CD14-positive monocyte (primary cell): ENCODE results near the gene CEBPB. TPM values are rescaled to one million over a fixed set of nuclear protein-coding genes. Genes with fewer than 3 reads are reported as not detected.
"Not testable (repeated sequence)": the region's sequence is repeated elsewhere in the genome, so short reads cannot be mapped to it uniquely, and the experiment has no call there.

Experiments
- DNase-seq, 3 donors: peaks; one replicate each; pipeline ENCODE4 v3.0.0-alpha.2; 2011 to 2022
- H2AFZ ChIP-seq: 2 replicates; pipeline ENCODE4 v1.6.0; 2012; ENCODE audit warnings: mild to moderate bottlenecking, low read depth, low read length, inconsistent platforms; ENCODE audit not compliant: insufficient read depth, poor library complexity, severe bottlenecking
- H3K27ac ChIP-seq, 2 donors: 1 replicate in 1 of 2; 2 replicates in 1 of 2; pipeline ENCODE4 v1.5.1; 2012 to 2013; ENCODE audit warnings: low read length in 2 of 2, control low read depth in 1 of 2, inconsistent platforms in 1 of 2, low read depth in 1 of 2, mild to moderate bottlenecking in 1 of 2
- H3K27me3 ChIP-seq, 2 donors: one replicate each; pipeline versions ENCODE4 v1.6.0 to v1.6.1; 2011 to 2013; ENCODE audit warnings: low read length in 2 of 2; ENCODE audit not compliant: control insufficient read depth in 2 of 2, insufficient read depth in 2 of 2
- H3K36me3 ChIP-seq, 2 donors: replicated peaks in 1 of 2; 1 replicate in 1 of 2; 2 replicates in 1 of 2; pipeline versions ENCODE4 v1.5.1 to v1.6.1; 2012 to 2013; ENCODE audit warnings: low read length in 2 of 2, control low read depth in 1 of 2, inconsistent platforms in 1 of 2, mild to moderate bottlenecking in 1 of 2; ENCODE audit not compliant: insufficient read depth in 2 of 2, control insufficient read depth in 1 of 2
- H3K4me1 ChIP-seq, 2 donors: 1 replicate in 1 of 2; 2 replicates in 1 of 2; pipeline versions ENCODE4 v1.5.1 to v1.6.1; 2012 to 2013; ENCODE audit warnings: low read length in 2 of 2, control low read depth in 1 of 2, inconsistent platforms in 1 of 2, mild to moderate bottlenecking in 1 of 2, moderate library complexity in 1 of 2; ENCODE audit not compliant: insufficient read depth in 2 of 2, control insufficient read depth in 1 of 2
- H3K4me2 ChIP-seq: replicated peaks from 2 replicates; pipeline ENCODE3; 2012; ENCODE audit warnings: low read length, moderate library complexity, mild to moderate bottlenecking; ENCODE audit not compliant: poor library complexity, severe bottlenecking; ENCODE audit errors: extremely low read depth
- H3K4me3 ChIP-seq, 3 experiments: fragments of 200-600 bp in 1 of 3; sonication (generic) in 1 of 3; replicated peaks in 1 of 3; 1 replicate in 2 of 3; 2 replicates in 1 of 3; pipeline ENCODE4 v1.5.1; 2011 to 2013; ENCODE audit warnings: low read length in 3 of 3, mild to moderate bottlenecking in 3 of 3, control low read depth in 2 of 3, low read depth in 2 of 3, inconsistent platforms in 1 of 3, moderate library complexity in 1 of 3
- H3K79me2 ChIP-seq: 2 replicates; pipeline ENCODE4 v1.6.0; 2012; ENCODE audit warnings: mild to moderate bottlenecking, control low read depth, inconsistent platforms, low read length, moderate library complexity; ENCODE audit not compliant: insufficient read depth
- H3K9ac ChIP-seq: 2 replicates; pipeline ENCODE4 v1.6.0; 2017; ENCODE audit warnings: low read length, mild to moderate bottlenecking; ENCODE audit not compliant: insufficient read depth, poor library complexity, severe bottlenecking
- H3K9me3 ChIP-seq, 2 donors: replicated peaks in 1 of 2; 1 replicate in 1 of 2; 2 replicates in 1 of 2; pipeline versions ENCODE4 v1.5.1 to v1.6.1; 2012 to 2013; ENCODE audit warnings: low read length in 2 of 2, control low read depth in 1 of 2; ENCODE audit not compliant: control insufficient read depth in 1 of 2, insufficient read depth in 1 of 2
- H4K20me1 ChIP-seq: 2 replicates; pipeline ENCODE4 v1.6.0; 2012; ENCODE audit warnings: mild to moderate bottlenecking, low read length, control low read depth, moderate library complexity; ENCODE audit not compliant: insufficient read depth
- H3K27ac Mint-ChIP-seq, 7 donors: one replicate each; pipeline ENCODE4 v1.8.0; 2020; ENCODE audit warnings: mild to moderate bottlenecking in 7 of 7, mixed read lengths in 7 of 7, moderate library complexity in 6 of 7, inconsistent platforms in 2 of 7
- H3K27me3 Mint-ChIP-seq, 3 donors: one replicate each; pipeline ENCODE4 v1.8.0; 2021 to 2022; ENCODE audit warnings: low read depth in 3 of 3, mild to moderate bottlenecking in 3 of 3, mixed read lengths in 3 of 3, moderate library complexity in 3 of 3, inconsistent platforms in 1 of 3
- H3K36me3 Mint-ChIP-seq, 2 donors: one replicate each; pipeline ENCODE4 v1.8.0; 2020; ENCODE audit warnings: mixed read lengths in 2 of 2, inconsistent platforms in 1 of 2, mild to moderate bottlenecking in 1 of 2
- H3K4me1 Mint-ChIP-seq: one replicate; pipeline ENCODE4 v1.8.0; 2020; ENCODE audit warnings: mild to moderate bottlenecking, mixed read lengths
- H3K4me3 Mint-ChIP-seq, 2 donors: one replicate each; pipeline ENCODE4 v1.8.0; 2020; ENCODE audit warnings: mild to moderate bottlenecking in 2 of 2, mixed read lengths in 2 of 2, moderate library complexity in 1 of 2
- H3K9me3 Mint-ChIP-seq, 7 donors: one replicate each; pipeline ENCODE4 v1.8.0; 2020 to 2022; ENCODE audit warnings: mixed read lengths in 7 of 7, mild to moderate bottlenecking in 6 of 7, moderate library complexity in 6 of 7, inconsistent platforms in 2 of 7
- WGBS: methylation state at CpG from one replicate; pipeline ENCODE4 v1.1.5; 2013; ENCODE audit warnings: missing lambda C conversion rate; ENCODE audit not compliant: insufficient coverage; 5-methylcytosine and 5-hydroxymethylcytosine counted together
- intact Hi-C, 2 donors: fragments of 100-400 bp; cut with micrococcal nuclease; formaldehyde crosslinking; loops; one replicate each; pipeline versions ENCODE4 v1.15.0 to v1.15.1; 2023
- polyA plus RNA-seq, 3 donors: library from polyadenylated mRNA; depleted of rRNA in 1 of 3; unstranded in 2 of 3; stranded (reverse) in 1 of 3; fragments of 300-500 nt in 2 of 3; fragments of >200 nt in 1 of 3; fragmentation: Illumina TruSeq in 2 of 3; gene quantifications; 1 replicate in 2 of 3; 2 replicates in 1 of 3; pipeline ENCODE4 v1.2.3, GENCODE V29; 2012 to 2021
- TF ChIP-seq, protein P1 (sequence below): fragments of 200-600 bp; IDR thresholded peaks from one replicate; pipeline ENCODE4 v1.8.0; 2022; ENCODE audit warnings: antibody characterized with exemption, mild to moderate bottlenecking

CEBPB gene
- polyA plus RNA-seq, 3 donors = 52.4 to 445 (median 80.8) TPM

DNA sequence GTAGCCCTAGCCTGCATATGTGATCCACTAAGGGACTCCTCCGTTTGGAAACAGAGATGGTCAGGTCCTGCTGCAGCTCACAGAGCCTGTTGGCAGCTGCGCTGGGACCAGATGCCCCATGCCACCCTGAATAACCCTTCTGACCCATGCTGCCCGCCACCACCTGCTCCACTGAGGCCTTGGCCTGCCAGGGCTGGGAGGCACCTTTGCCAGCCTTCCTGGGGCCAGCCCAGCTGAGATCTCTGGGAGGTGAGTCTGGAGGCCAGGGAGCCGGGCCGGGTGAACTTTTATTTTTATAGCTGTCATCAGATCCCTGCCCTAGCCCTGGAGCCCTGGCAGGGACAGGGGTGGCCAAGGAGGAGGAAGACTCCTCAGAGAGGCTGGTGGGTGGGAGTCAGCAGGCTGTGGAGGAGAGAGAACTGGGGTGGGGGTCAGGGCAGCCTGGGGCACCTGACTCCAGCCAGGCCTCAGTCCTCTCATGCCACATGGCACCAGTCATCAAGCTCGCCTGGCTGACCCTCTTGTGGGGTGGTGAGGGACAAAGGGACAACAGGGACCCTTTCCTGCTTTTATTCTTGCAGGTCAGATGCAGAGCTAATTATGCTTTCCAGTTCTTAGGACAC lies 10.0 kb downstream of the CEBPB start:
- Mint-ChIP-seq H3K9me3 (peaks cover 0 to 18% (median 9%) of the 10 kb centered on the region in 7 donors), H3K4me3 (no peak overlapping the region), H3K4me1 (peaks cover 45% of the 10 kb centered on the region), H3K27ac (peak overlapping the region in 1 of 7 donors; percentile 28), H3K27me3 (peaks cover 0 to 2% (median 0%) of the 10 kb centered on the region in 3 donors), H3K36me3 (peaks cover 22 to 30% of the 10 kb centered on the region in 2 donors)
- Histone ChIP-seq H3K9ac (no peak overlapping the region), H4K20me1 (peaks cover 25% of the 10 kb centered on the region), H3K27ac (no peak overlapping the region), H3K9me3 (peaks cover 0 to 3% of the 10 kb centered on the region in 2 donors), H3K4me1 (peaks cover 19 to 33% of the 10 kb centered on the region in 2 donors), H3K79me2 (peaks cover 6% of the 10 kb centered on the region), H3K36me3 (no peaks in the 10 kb centered on the region), H2AFZ (no peak overlapping the region), H3K4me2 (no peak overlapping the region), H3K27me3 (no peaks in the 10 kb centered on the region), H3K4me3 (no peak overlapping the region)
- intact Hi-C loops = loop anchor here (2.0 to 5.0 kb wide), 2 partner anchors 14 to 47 kb away; no protein-coding TSS in a partner anchor
- WGBS = 98% methylated on average over 6 of the region's 6 CpGs
- TF ChIP-seq, protein P1, sequence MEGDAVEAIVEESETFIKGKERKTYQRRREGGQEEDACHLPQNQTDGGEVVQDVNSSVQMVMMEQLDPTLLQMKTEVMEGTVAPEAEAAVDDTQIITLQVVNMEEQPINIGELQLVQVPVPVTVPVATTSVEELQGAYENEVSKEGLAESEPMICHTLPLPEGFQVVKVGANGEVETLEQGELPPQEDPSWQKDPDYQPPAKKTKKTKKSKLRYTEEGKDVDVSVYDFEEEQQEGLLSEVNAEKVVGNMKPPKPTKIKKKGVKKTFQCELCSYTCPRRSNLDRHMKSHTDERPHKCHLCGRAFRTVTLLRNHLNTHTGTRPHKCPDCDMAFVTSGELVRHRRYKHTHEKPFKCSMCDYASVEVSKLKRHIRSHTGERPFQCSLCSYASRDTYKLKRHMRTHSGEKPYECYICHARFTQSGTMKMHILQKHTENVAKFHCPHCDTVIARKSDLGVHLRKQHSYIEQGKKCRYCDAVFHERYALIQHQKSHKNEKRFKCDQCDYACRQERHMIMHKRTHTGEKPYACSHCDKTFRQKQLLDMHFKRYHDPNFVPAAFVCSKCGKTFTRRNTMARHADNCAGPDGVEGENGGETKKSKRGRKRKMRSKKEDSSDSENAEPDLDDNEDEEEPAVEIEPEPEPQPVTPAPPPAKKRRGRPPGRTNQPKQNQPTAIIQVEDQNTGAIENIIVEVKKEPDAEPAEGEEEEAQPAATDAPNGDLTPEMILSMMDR = no peak
- no peak for DNase-seq

DNA sequence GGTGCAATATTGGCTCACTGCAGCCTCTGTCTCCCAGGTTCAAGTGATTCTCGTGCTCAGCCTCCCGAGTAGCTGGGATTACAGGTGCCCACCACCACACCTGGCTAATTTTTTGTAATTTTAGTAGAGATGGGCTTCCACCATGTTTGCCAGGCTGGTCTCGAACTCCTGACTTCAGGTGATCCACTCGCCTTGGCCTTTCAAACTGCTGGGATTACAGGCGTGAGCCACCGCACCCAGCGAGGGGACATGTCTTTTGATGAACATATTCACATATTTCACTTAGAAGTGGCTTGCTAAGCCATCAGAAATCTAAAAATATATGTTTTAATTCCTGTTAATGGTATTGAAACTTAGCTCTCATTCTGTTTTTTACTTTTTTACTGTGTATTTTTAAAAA lies 11.1 kb downstream of the CEBPB start:
- not testable (repeated sequence) for H3K36me3 ChIP-seq, H3K4me3 Mint-ChIP-seq, H3K27me3 Mint-ChIP-seq, H3K9me3 ChIP-seq, H2AFZ ChIP-seq, H3K27ac Mint-ChIP-seq, DNase-seq, H3K79me2 ChIP-seq, H3K4me2 ChIP-seq, H3K4me3 ChIP-seq, H3K27ac ChIP-seq, H3K27me3 ChIP-seq, H3K9ac ChIP-seq
- H3K36me3 Mint-ChIP-seq = peaks cover 15 to 26% of the 10 kb centered on the region in 2 donors
- intact Hi-C loops = loop anchor here (2.0 to 5.0 kb wide), 2 partner anchors 13 to 46 kb away; no protein-coding TSS in a partner anchor
- H3K9me3 Mint-ChIP-seq = peaks cover 0 to 18% (median 9%) of the 10 kb centered on the region in 7 donors
- WGBS = no CpG with 5 or more reads among the region's 7 CpGs
- H3K4me1 ChIP-seq = peaks cover 18 to 30% of the 10 kb centered on the region in 2 donors
- peaks cover 46% of the 10 kb centered on the region for H3K4me1 Mint-ChIP-seq
- peaks cover 15% of the 10 kb centered on the region for H4K20me1 ChIP-seq
